Ishikawa (cell line): Measurements from ENCODE around the gene L1CAM.

ENCODE experiments used
- CEBPB ChIP-seq: IDR thresholded peaks from 2 replicates; pipeline ENCODE4 v1.6.1; 2012
- CREB1 ChIP-seq: IDR thresholded peaks from 2 replicates; pipeline ENCODE4 v1.6.1; 2012; ENCODE audit warnings: low read depth
- EGR1 ChIP-seq: IDR thresholded peaks from 2 replicates; pipeline ENCODE4 v1.6.1; 2012
- EP300 ChIP-seq: IDR thresholded peaks from 2 replicates; pipeline ENCODE4 v1.6.1; 2012; ENCODE audit warnings: borderline replicate concordance
- FOXM1 ChIP-seq: IDR thresholded peaks from 2 replicates; pipeline ENCODE4 v1.6.1; 2012; ENCODE audit warnings: low read depth, borderline replicate concordance
- NFIC ChIP-seq: IDR thresholded peaks from 2 replicates; pipeline ENCODE4 v1.6.1; 2012
- RAD21 ChIP-seq: IDR thresholded peaks from 2 replicates; pipeline ENCODE4 v1.6.1; 2012; ENCODE audit warnings: low read depth
- REST ChIP-seq: IDR thresholded peaks from 2 replicates; pipeline ENCODE4 v1.6.1; 2012; ENCODE audit warnings: low read depth, mild to moderate bottlenecking
- TAF1 ChIP-seq: IDR thresholded peaks from 2 replicates; pipeline ENCODE4 v1.6.1; 2012; ENCODE audit warnings: low read depth, mild to moderate bottlenecking
- TCF12 ChIP-seq: IDR thresholded peaks from 2 replicates; pipeline ENCODE4 v1.6.1; 2012; ENCODE audit warnings: low read depth
- TEAD4 ChIP-seq: IDR thresholded peaks from 2 replicates; pipeline ENCODE4 v1.6.1; 2012
- YY1 ChIP-seq: IDR thresholded peaks from 2 replicates; pipeline ENCODE4 v1.6.1; 2012; ENCODE audit warnings: low read depth
- ZBTB7A ChIP-seq: IDR thresholded peaks from 2 replicates; pipeline ENCODE4 v1.6.1; 2012; ENCODE audit warnings: low read depth
- TF ChIP-seq, protein P1 (sequence below): IDR thresholded peaks from 2 replicates; pipeline ENCODE4 v1.6.1; 2012
- TF ChIP-seq, protein P2 (sequence below): IDR thresholded peaks from 2 replicates; pipeline ENCODE4 v1.6.1; 2012

Gene L1CAM

GRCh38 chrX:153907456-153907855 is 21.5 kb upstream of the L1CAM start:
- TF ChIP-seq ZBTB7A (no peak), YY1 (no peak), EGR1 (no peak), FOXM1 (no peak), CREB1 (no peak), TEAD4 (no peak), NFIC (no peak), TCF12 (no peak), TAF1 (no peak)
- TF ChIP-seq, protein P1, sequence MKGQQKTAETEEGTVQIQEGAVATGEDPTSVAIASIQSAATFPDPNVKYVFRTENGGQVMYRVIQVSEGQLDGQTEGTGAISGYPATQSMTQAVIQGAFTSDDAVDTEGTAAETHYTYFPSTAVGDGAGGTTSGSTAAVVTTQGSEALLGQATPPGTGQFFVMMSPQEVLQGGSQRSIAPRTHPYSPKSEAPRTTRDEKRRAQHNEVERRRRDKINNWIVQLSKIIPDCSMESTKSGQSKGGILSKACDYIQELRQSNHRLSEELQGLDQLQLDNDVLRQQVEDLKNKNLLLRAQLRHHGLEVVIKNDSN, result no peak

GRCh38 chrX:153906126-153906917 is 20.3 kb upstream of the L1CAM start:
- TF ChIP-seq TAF1 (no peak), CREB1 (no peak), TCF12 (no peak), TEAD4 (no peak), EGR1 (no peak), RAD21 (no peak), ZBTB7A (no peak), EP300 (no peak)
- TF ChIP-seq, protein P2, sequence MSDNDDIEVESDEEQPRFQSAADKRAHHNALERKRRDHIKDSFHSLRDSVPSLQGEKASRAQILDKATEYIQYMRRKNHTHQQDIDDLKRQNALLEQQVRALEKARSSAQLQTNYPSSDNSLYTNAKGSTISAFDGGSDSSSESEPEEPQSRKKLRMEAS, result no peak
- TF ChIP-seq, protein P1, result no peak

DNA sequence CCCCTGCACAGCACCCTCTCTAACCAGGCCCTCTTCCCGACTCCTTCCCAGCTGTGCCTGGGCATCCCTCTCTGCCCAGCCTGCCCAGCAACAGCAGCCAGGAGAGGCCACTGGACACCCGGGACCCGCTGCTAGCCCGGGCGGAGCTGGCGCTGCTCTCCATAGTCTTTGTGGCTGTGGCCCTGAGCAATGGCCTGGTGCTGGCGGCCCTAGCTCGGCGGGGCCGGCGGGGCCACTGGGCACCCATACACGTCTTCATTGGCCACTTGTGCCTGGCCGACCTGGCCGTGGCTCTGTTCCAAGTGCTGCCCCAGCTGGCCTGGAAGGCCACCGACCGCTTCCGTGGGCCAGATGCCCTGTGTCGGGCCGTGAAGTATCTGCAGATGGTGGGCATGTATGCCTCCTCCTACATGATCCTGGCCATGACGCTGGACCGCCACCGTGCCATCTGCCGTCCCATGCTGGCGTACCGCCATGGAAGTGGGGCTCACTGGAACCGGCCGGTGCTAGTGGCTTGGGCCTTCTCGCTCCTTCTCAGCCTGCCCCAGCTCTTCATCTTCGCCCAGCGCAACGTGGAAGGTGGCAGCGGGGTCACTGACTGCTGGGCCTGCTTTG is 19.6 kb upstream of the L1CAM start:
- TF ChIP-seq ZBTB7A, result no peak
- TF ChIP-seq, protein P2, result no peak
- TF ChIP-seq NFIC, result no peak
- TF ChIP-seq EGR1, result no peak
- TF ChIP-seq TAF1, result no peak
- TF ChIP-seq FOXM1, result no peak
- no peak for TF ChIP-seq EP300
- TF ChIP-seq CEBPB, result no peak
- no peak for TF ChIP-seq TEAD4
- TF ChIP-seq, protein P1, result no peak
- no peak for TF ChIP-seq TCF12
- no peak for TF ChIP-seq REST
- TF ChIP-seq RAD21, result no peak
- TF ChIP-seq YY1, result no peak

- no peak for TF ChIP-seq REST
- TF ChIP-seq CEBPB, result no peak
- TF ChIP-seq TAF1, result no peak
- no peak for TF ChIP-seq NFIC
- no peak for TF ChIP-seq ZBTB7A
- TF ChIP-seq, protein P1, result no peak
- no peak for TF ChIP-seq RAD21
- TF ChIP-seq TCF12, result no peak
- no peak for TF ChIP-seq TEAD4
- TF ChIP-seq YY1, result no peak
- no peak for TF ChIP-seq CREB1
- no peak for TF ChIP-seq FOXM1
- TF ChIP-seq EGR1, result no peak
- TF ChIP-seq EP300, result no peak
- TF ChIP-seq, protein P2, result no peak
These were observed 18.3 kb upstream of the L1CAM start, which contains the start of gene AVPR2 for GRCh38 chrX:153903991-153904957. Gene AVPR2 (plus strand): TSS chrX:153904673. CDS start chrX:153905146, 473 bp downstream.
